Mesenchymal stem cell (in vitro differentiated cells and primary cell): ENCODE measurements around the gene KRT86.

Source experiments
- DNase-seq: peaks from one replicate; pipeline ENCODE4 v3.0.0-alpha.2; 2013
- H2AFZ ChIP-seq: one replicate; pipeline ENCODE4 v1.6.1; 2013; ENCODE audit warnings: low read depth, mild to moderate bottlenecking, control low read depth, inconsistent platforms, low read length, moderate library complexity
- H2AK5ac ChIP-seq: 2 replicates; pipeline ENCODE4 v1.6.1; 2013; ENCODE audit warnings: low read length, moderate library complexity, mild to moderate bottlenecking, inconsistent platforms; ENCODE audit not compliant: severe bottlenecking
- H2BK120ac ChIP-seq: one replicate; pipeline ENCODE4 v1.6.1; 2013; ENCODE audit warnings: low read depth, mild to moderate bottlenecking, inconsistent platforms, low read length, moderate library complexity
- H2BK12ac ChIP-seq, 2 experiments: one replicate each; pipeline ENCODE4 v1.6.1; 2013; ENCODE audit warnings: inconsistent platforms in 2 of 2, low read length in 2 of 2, mild to moderate bottlenecking in 2 of 2, moderate library complexity in 2 of 2, control low read depth in 1 of 2
- H2BK15ac ChIP-seq: one replicate; pipeline ENCODE4 v1.6.1; 2013; ENCODE audit warnings: mild to moderate bottlenecking, low read depth, inconsistent platforms; ENCODE audit not compliant: poor library complexity, severe bottlenecking
- H2BK5ac ChIP-seq: 2 replicates; pipeline ENCODE4 v1.6.1; 2013; ENCODE audit warnings: low read depth, mild to moderate bottlenecking, low read length, control low read depth, inconsistent platforms; ENCODE audit not compliant: poor library complexity, severe bottlenecking
- H3K14ac ChIP-seq, 2 experiments: one replicate each; pipeline ENCODE4 v1.6.1; 2013; ENCODE audit warnings: inconsistent platforms in 2 of 2, low read length in 2 of 2, control low read depth in 1 of 2, mild to moderate bottlenecking in 1 of 2, moderate library complexity in 1 of 2
- H3K18ac ChIP-seq, 2 experiments: one replicate each; pipeline ENCODE4 v1.6.1; 2013; ENCODE audit warnings: inconsistent platforms in 2 of 2, low read length in 2 of 2, control low read depth in 1 of 2, low read depth in 1 of 2, mild to moderate bottlenecking in 1 of 2
- H3K23ac ChIP-seq, 2 experiments: one replicate each; pipeline ENCODE4 v1.6.1; 2013; ENCODE audit warnings: inconsistent platforms in 2 of 2, low read length in 2 of 2, mild to moderate bottlenecking in 2 of 2, moderate library complexity in 2 of 2, control low read depth in 1 of 2
- H3K27ac ChIP-seq: 2 replicates; pipeline ENCODE4 v1.5.1; 2013; ENCODE audit warnings: mild to moderate bottlenecking, moderate library complexity, low read length, control low read depth, inconsistent platforms; ENCODE audit not compliant: poor library complexity, severe bottlenecking
- H3K27me3 ChIP-seq, 2 experiments: 2 replicates each; pipeline versions ENCODE4 v1.6.1 to v1.7.0; 2013; ENCODE audit warnings: low read length in 2 of 2, mild to moderate bottlenecking in 2 of 2, moderate library complexity in 2 of 2, control low read depth in 1 of 2, inconsistent platforms in 1 of 2; ENCODE audit not compliant: control insufficient read depth in 1 of 2, insufficient read depth in 1 of 2
- H3K36me3 ChIP-seq, 2 experiments: 2 replicates each; pipeline versions ENCODE4 v1.6.1 to v1.7.0; 2013; ENCODE audit warnings: low read length in 2 of 2, control low read depth in 1 of 2, inconsistent platforms in 1 of 2, low read depth in 1 of 2, mild to moderate bottlenecking in 1 of 2; ENCODE audit not compliant: insufficient read depth in 2 of 2, control insufficient read depth in 1 of 2
- H3K4ac ChIP-seq, 2 experiments: one replicate each; pipeline ENCODE4 v1.6.1; 2013; ENCODE audit warnings: inconsistent platforms in 2 of 2, low read length in 2 of 2, mild to moderate bottlenecking in 2 of 2, moderate library complexity in 2 of 2, control low read depth in 1 of 2, low read depth in 1 of 2
- H3K4me1 ChIP-seq: 2 replicates; pipeline ENCODE4 v1.6.1; 2013; ENCODE audit warnings: low read depth, low read length, control low read depth; ENCODE audit not compliant: control insufficient read depth, insufficient read depth
- H3K4me2 ChIP-seq: 2 replicates; pipeline ENCODE4 v1.6.1; 2013; ENCODE audit warnings: low read length, mild to moderate bottlenecking, inconsistent platforms; ENCODE audit not compliant: poor library complexity, severe bottlenecking
- H3K4me3 ChIP-seq, 2 experiments: 2 replicates each; pipeline versions ENCODE4 v1.5.1 to v1.7.0; 2013; ENCODE audit warnings: low read length in 2 of 2, mild to moderate bottlenecking in 2 of 2, control low read depth in 1 of 2, low read depth in 1 of 2; ENCODE audit not compliant: insufficient read depth in 1 of 2
- H3K79me1 ChIP-seq: replicated peaks from 2 replicates; pipeline ENCODE4 v1.6.1; 2013; ENCODE audit warnings: mild to moderate bottlenecking, control low read depth, low read length, inconsistent platforms; ENCODE audit not compliant: poor library complexity, severe bottlenecking
- H3K9ac ChIP-seq: 2 replicates; pipeline ENCODE4 v1.7.0; 2013; ENCODE audit warnings: mild to moderate bottlenecking, low read length, moderate library complexity
- H3K9me3 ChIP-seq: 2 replicates; pipeline ENCODE4 v1.7.0; 2013; ENCODE audit warnings: mild to moderate bottlenecking, low read length; ENCODE audit not compliant: control insufficient read depth
- H4K8ac ChIP-seq: one replicate; pipeline ENCODE4 v1.6.1; 2013; ENCODE audit warnings: inconsistent platforms, mild to moderate bottlenecking, low read length, moderate library complexity
- H4K91ac ChIP-seq: one replicate; pipeline ENCODE4 v1.6.1; 2013; ENCODE audit warnings: mild to moderate bottlenecking, low read length, inconsistent platforms
- WGBS: methylation state at CpG from one replicate; pipeline ENCODE4 v1.1.7; 2013; ENCODE audit warnings: mixed read lengths; 5-methylcytosine and 5-hydroxymethylcytosine counted together

Gene KRT86

GRCh38 chr12:52336641-52337040, 62.2 kb downstream of the KRT86 start:
- no CpG with 5 or more reads among the region's 2 CpGs for WGBS
- Histone ChIP-seq H3K4me3 (no peak overlapping the region), H2BK15ac (no peak overlapping the region), H2BK12ac (no peak overlapping the region), H3K18ac (no peak overlapping the region), H3K27ac (no peak overlapping the region), H3K79me1 (no peaks in the 10 kb centered on the region), H4K91ac (no peak overlapping the region), H2AFZ (no peak overlapping the region), H2BK5ac (no peak overlapping the region), H3K14ac (no peak overlapping the region), H4K8ac (no peak overlapping the region), H3K4me2 (no peak overlapping the region), H3K4me1 (no peaks in the 10 kb centered on the region), H3K9ac (no peak overlapping the region), H3K36me3 (no peaks in the 10 kb centered on the region), H3K9me3 (peaks cover 13% of the 10 kb centered on the region), H2BK120ac (no peak overlapping the region), H3K27me3 (peaks cover 50 to 61% of the 10 kb centered on the region in 2 experiments), H2AK5ac (no peak overlapping the region), H3K23ac (no peak overlapping the region), H3K4ac (no peak overlapping the region)
- no peak for DNase-seq

GRCh38 chr12:52337054-52337453, 62.6 kb downstream of the KRT86 start:
- no peaks in the 10 kb centered on the region for H3K4me1 ChIP-seq
- peaks cover 13% of the 10 kb centered on the region for H3K9me3 ChIP-seq
- H4K8ac ChIP-seq, result no peak overlapping the region
- no peak overlapping the region for H3K27ac ChIP-seq
- no peak overlapping the region for H3K4ac ChIP-seq
- H3K4me3 ChIP-seq, result no peak overlapping the region
- no peak overlapping the region for H3K14ac ChIP-seq
- H3K36me3 ChIP-seq, result no peaks in the 10 kb centered on the region
- no peak overlapping the region for H2AK5ac ChIP-seq
- no peak overlapping the region for H3K23ac ChIP-seq
- no peak overlapping the region for H2BK12ac ChIP-seq
- no peak overlapping the region for H3K9ac ChIP-seq
- no peak overlapping the region for H3K18ac ChIP-seq
- H2BK5ac ChIP-seq, result no peak overlapping the region
- no CpG with 5 or more reads among the region's 1 CpG for WGBS
- H3K27me3 ChIP-seq, result peaks cover 50 to 61% of the 10 kb centered on the region in 2 experiments
- no peak for DNase-seq
- H2AFZ ChIP-seq, result no peak overlapping the region
- no peaks in the 10 kb centered on the region for H3K79me1 ChIP-seq
- H2BK120ac ChIP-seq, result no peak overlapping the region
- H4K91ac ChIP-seq, result no peak overlapping the region
- no peak overlapping the region for H3K4me2 ChIP-seq
- H2BK15ac ChIP-seq, result no peak overlapping the region

GRCh38 chr12:52338241-52338960, 64.0 kb downstream of the KRT86 start:
- Histone ChIP-seq H2AK5ac (no peak overlapping the region), H3K9ac (no peak overlapping the region), H3K14ac (no peak overlapping the region), H3K27me3 (peaks cover 54 to 62% of the 10 kb centered on the region in 2 experiments), H3K27ac (no peak overlapping the region), H2BK12ac (no peak overlapping the region), H3K4me2 (no peak overlapping the region), H3K18ac (no peak overlapping the region), H3K4me3 (no peak overlapping the region), H2AFZ (no peak overlapping the region), H2BK5ac (no peak overlapping the region), H4K8ac (no peak overlapping the region), H4K91ac (no peak overlapping the region), H3K9me3 (peaks cover 16% of the 10 kb centered on the region), H3K36me3 (no peaks in the 10 kb centered on the region), H3K23ac (no peak overlapping the region), H2BK120ac (no peak overlapping the region), H3K4ac (no peak overlapping the region), H3K4me1 (no peaks in the 10 kb centered on the region), H3K79me1 (no peaks in the 10 kb centered on the region), H2BK15ac (no peak overlapping the region)
- DNase-seq, result no peak
- 77% methylated on average over 10 of the region's 10 CpGs for WGBS

GRCh38 chr12:52341066-52341580, 66.7 kb downstream of the KRT86 start:
- no peak overlapping the region for H3K23ac ChIP-seq
- peaks cover 7% of the 10 kb centered on the region for H3K9me3 ChIP-seq
- H2BK5ac ChIP-seq, result no peak overlapping the region
- no peak overlapping the region for H3K14ac ChIP-seq
- H3K18ac ChIP-seq, result no peak overlapping the region
- H3K4me2 ChIP-seq, result no peak overlapping the region
- no peaks in the 10 kb centered on the region for H3K4me1 ChIP-seq
- no peak for DNase-seq
- H2AK5ac ChIP-seq, result no peak overlapping the region
- no peak overlapping the region for H3K4me3 ChIP-seq
- H2BK15ac ChIP-seq, result no peak overlapping the region
- H3K4ac ChIP-seq, result no peak overlapping the region
- WGBS, result 88% methylated on average over 12 of the region's 14 CpGs
- no peaks in the 10 kb centered on the region for H3K79me1 ChIP-seq
- H2BK12ac ChIP-seq, result no peak overlapping the region
- H4K8ac ChIP-seq, result no peak overlapping the region
- H4K91ac ChIP-seq, result no peak overlapping the region
- H3K27me3 ChIP-seq, result peaks cover 65 to 76% of the 10 kb centered on the region in 2 experiments
- no peak overlapping the region for H3K27ac ChIP-seq
- no peak overlapping the region for H3K9ac ChIP-seq
- H3K36me3 ChIP-seq, result no peaks in the 10 kb centered on the region
- no peak overlapping the region for H2AFZ ChIP-seq
- H2BK120ac ChIP-seq, result no peak overlapping the region
